CD1c-positive myeloid dendritic cell (primary cell): ENCODE measurements around the gene DEFB113.

Experiments used
- DNase-seq: peaks from one replicate; pipeline ENCODE4 v3.0.0-alpha.2; 2016; ENCODE audit errors: extremely low spot score

The DEFB113 gene

GRCh38 chr6:49937017-49937416 is 32.4 kb downstream of the DEFB113 start:
- no peak for DNase-seq

- DNase-seq = no peak
Measured at GRCh38 chr6:49935387-49935786, 34.0 kb downstream of the DEFB113 start.

- no peak for DNase-seq
Measured at GRCh38 chr6:49934770-49935169, 34.7 kb downstream of the DEFB113 start.

GRCh38 chr6:49933526-49933925 is 35.9 kb downstream of the DEFB113 start:
- DNase-seq = no peak

- DNase-seq = no peak
Measured at GRCh38 chr6:49929340-49929739, 40.1 kb downstream of the DEFB113 start.

GRCh38 chr6:49923826-49924225 is 45.6 kb downstream of the DEFB113 start:
- no peak for DNase-seq

- no peak for DNase-seq
Measured at GRCh38 chr6:49919935-49920644, 49.3 kb downstream of the DEFB113 start.

- no peak for DNase-seq
Measured at GRCh38 chr6:49919261-49919660, 50.2 kb downstream of the DEFB113 start.

- no peak for DNase-seq
Measured at GRCh38 chr6:49918787-49919186, 50.6 kb downstream of the DEFB113 start.
